Measurements from ENCODE around the gene SCARF2. TPM values are rescaled to one million over a fixed set of nuclear protein-coding genes. Genes with fewer than 3 reads are reported as not detected.
"Not testable (repeated sequence)": the region's sequence is repeated elsewhere in the genome, so short reads cannot be mapped to it uniquely, and the experiment has no call there.

The SCARF2 gene
- total RNA-seq, 1 donor from 2014 or later = 12.6 TPM

- no peak overlapping the region for H3K4me3 ChIP-seq (ENCODE audit: low read depth, low read length)
- no peak for TF ChIP-seq CTCF (conservative IDR thresholded peaks at IDR 0.05; ENCODE audit: low read depth, low read length)
- DNase-seq (ENCODE audit: low read depth) = no peak
Measured at GRCh38 chr22:20380486-20380885, 57.1 kb downstream of the SCARF2 start.

GRCh38 chr22:20378684-20379083 is 58.9 kb downstream of the SCARF2 start:
- not testable (repeated sequence) for H3K4me3 ChIP-seq (ENCODE audit: low read depth, low read length); DNase-seq (ENCODE audit: low read depth)

DNA sequence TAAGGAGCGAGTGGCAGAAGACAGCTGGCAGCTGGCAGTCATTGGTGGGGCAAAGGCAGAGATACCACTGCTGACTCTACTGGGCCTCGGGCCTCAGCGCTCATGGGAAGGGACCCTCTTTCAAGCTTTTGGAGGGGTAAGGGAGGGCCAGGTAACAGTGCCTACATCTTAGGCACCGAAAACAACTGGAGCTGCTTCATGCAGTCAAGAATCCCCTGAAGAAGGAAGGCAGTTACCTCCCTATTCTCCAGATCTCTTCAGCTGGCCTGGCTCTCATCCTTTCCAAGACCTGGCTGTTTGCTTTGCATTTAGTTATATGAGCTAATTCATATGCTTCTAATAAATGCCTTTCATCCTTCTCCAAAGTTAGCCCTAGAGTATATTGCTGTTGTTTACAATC is 59.5 kb downstream of the SCARF2 start:
- no peak for DNase-seq (ENCODE audit: low read depth)
- TF ChIP-seq CTCF (conservative IDR thresholded peaks at IDR 0.05; ENCODE audit: low read depth, low read length) = no peak
- H3K4me3 ChIP-seq (ENCODE audit: low read depth, low read length) = no peak overlapping the region

GRCh38 chr22:20376983-20377382 is 60.6 kb downstream of the SCARF2 start:
- H3K4me3 ChIP-seq (ENCODE audit: low read depth, low read length); DNase-seq (ENCODE audit: low read depth): not testable (repeated sequence)

GRCh38 chr22:20376281-20376680 is 61.3 kb downstream of the SCARF2 start:
- H3K4me3 ChIP-seq (ENCODE audit: low read depth, low read length); DNase-seq (ENCODE audit: low read depth): not testable (repeated sequence)

Other genes starting within 250 kb of the SCARF2 start
- 12.1 and 18.6 TPM in 2 replicates for gene RTN4R, start 169.5 kb downstream of the SCARF2 start, total RNA-seq
- 56.9 and 65.2 TPM in 2 replicates for gene DGCR6L, start 117.8 kb downstream of the SCARF2 start, total RNA-seq
- gene ZNF74, start 43.7 kb downstream of the SCARF2 start, total RNA-seq = 14.4 and 26.4 TPM in 2 replicates
- 18.0 and 21.9 TPM in 2 replicates for gene KLHL22, start 58.0 kb upstream of the SCARF2 start, total RNA-seq
- 51.9 and 57.7 TPM in 2 replicates for gene MED15, start 69.8 kb upstream of the SCARF2 start, total RNA-seq